ENCODE measurements around the gene S100A5.

- TF ChIP-seq CTCF (IDR thresholded peaks at IDR 0.05) = no peak
- no peak for TF ChIP-seq MAZ (IDR thresholded peaks at IDR 0.05; ENCODE audit: borderline replicate concordance, low read depth, low read length)
- TF ChIP-seq MYC (IDR thresholded peaks at IDR 0.05; ENCODE audit: borderline replicate concordance, low read length) = no peak
- TF ChIP-seq USF2 (IDR thresholded peaks at IDR 0.05) = no peak
- TF ChIP-seq MAFK (IDR thresholded peaks at IDR 0.05; ENCODE audit: partially characterized antibody) = no peak
- TF ChIP-seq SMC3 (IDR thresholded peaks at IDR 0.05) = no peak
- TF ChIP-seq POLR2A (IDR thresholded peaks at IDR 0.05; ENCODE audit: low read length) = peak; percentile 11; the same call in 1 of the 2 replicates
- TF ChIP-seq CEBPB (IDR thresholded peaks at IDR 0.05) = no peak
- no peak for TF ChIP-seq ELK1 (IDR thresholded peaks at IDR 0.05; ENCODE audit: low read depth, low read length)
- TF ChIP-seq MAX (IDR thresholded peaks at IDR 0.05) = no peak
- no peak for TF ChIP-seq BHLHE40 (IDR thresholded peaks at IDR 0.05; ENCODE audit: low read depth, low read length)
- TF ChIP-seq ESRRA (IDR thresholded peaks at IDR 0.05; ENCODE audit: borderline replicate concordance, low read length) = no peak
These were observed 3.9 kb downstream of the S100A5 start for GRCh38 chr1:153536671-153537375.
